NOMO-1 treated with DMSO at 0.1 percent for 48 hours (cell line): ENCODE data around the gene DPP9.
A peak's percentile ranks its signal among the peaks of the same experiment; 100 is the strongest.
"Not testable (repeated sequence)": the region's sequence is repeated elsewhere in the genome, so short reads cannot be mapped to it uniquely, and the experiment has no call there.

Source experiments
- DNase-seq: peaks from one replicate; lab custom pipeline; 2025; ENCODE audit not compliant: unreplicated experiment; lab: John Stamatoyannopoulos, UW

DPP9 gene

GRCh38 chr19:4742723-4743646 lies 19.3 kb upstream of the DPP9 start:
- no peak for DNase-seq

GRCh38 chr19:4740092-4740491 lies 16.4 kb upstream of the DPP9 start:
- no peak for DNase-seq

GRCh38 chr19:4738734-4739133 lies 15.1 kb upstream of the DPP9 start:
- DNase-seq, result no peak

GRCh38 chr19:4737955-4738600 lies 14.4 kb upstream of the DPP9 start:
- DNase-seq, result no peak

GRCh38 chr19:4733755-4734345 lies 10.2 kb upstream of the DPP9 start:
- DNase-seq, result no peak

- peak; percentile 79 for DNase-seq
Observed at GRCh38 chr19:4732680-4733114, 9.1 kb upstream of the DPP9 start.

- peak; percentile 26 for DNase-seq
Observed at GRCh38 chr19:4730740-4731171, 7.1 kb upstream of the DPP9 start.

- peak; percentile 55 for DNase-seq
Observed at GRCh38 chr19:4728871-4729270, 5.2 kb upstream of the DPP9 start.

GRCh38 chr19:4722671-4723594 lies 709 bp downstream of the DPP9 start:
- DNase-seq, result no peak

GRCh38 chr19:4721196-4721595 lies 2.4 kb downstream of the DPP9 start:
- no peak for DNase-seq

- DNase-seq, result no peak
Observed at GRCh38 chr19:4720037-4720700, 3.5 kb downstream of the DPP9 start.

- no peak for DNase-seq
Observed at GRCh38 chr19:4719499-4719866, 4.2 kb downstream of the DPP9 start.

GRCh38 chr19:4717966-4718701 lies 5.5 kb downstream of the DPP9 start:
- DNase-seq, result no peak

- no peak for DNase-seq
Observed at GRCh38 chr19:4717191-4717965, 6.3 kb downstream of the DPP9 start.

- DNase-seq, result no peak
Observed at GRCh38 chr19:4715529-4716221, 8.0 kb downstream of the DPP9 start.

- DNase-seq, result not testable (repeated sequence)
Observed at GRCh38 chr19:4715178-4715528, 8.5 kb downstream of the DPP9 start.

- no peak for DNase-seq
Observed at GRCh38 chr19:4714016-4714415, 9.6 kb downstream of the DPP9 start.

GRCh38 chr19:4713384-4713951 lies 10.2 kb downstream of the DPP9 start:
- DNase-seq, result no peak
